AG20443 (cell line): Measurements from ENCODE around the gene DNAJC11.
"Not testable (repeated sequence)": the region's sequence is repeated elsewhere in the genome, so short reads cannot be mapped to it uniquely, and the experiment has no call there.

Experiments
- DNase-seq: peaks from one replicate; pipeline ENCODE4 v3.0.0; 2012; ENCODE audit warnings: low spot score, mixed read lengths

DNAJC11 gene

DNA sequence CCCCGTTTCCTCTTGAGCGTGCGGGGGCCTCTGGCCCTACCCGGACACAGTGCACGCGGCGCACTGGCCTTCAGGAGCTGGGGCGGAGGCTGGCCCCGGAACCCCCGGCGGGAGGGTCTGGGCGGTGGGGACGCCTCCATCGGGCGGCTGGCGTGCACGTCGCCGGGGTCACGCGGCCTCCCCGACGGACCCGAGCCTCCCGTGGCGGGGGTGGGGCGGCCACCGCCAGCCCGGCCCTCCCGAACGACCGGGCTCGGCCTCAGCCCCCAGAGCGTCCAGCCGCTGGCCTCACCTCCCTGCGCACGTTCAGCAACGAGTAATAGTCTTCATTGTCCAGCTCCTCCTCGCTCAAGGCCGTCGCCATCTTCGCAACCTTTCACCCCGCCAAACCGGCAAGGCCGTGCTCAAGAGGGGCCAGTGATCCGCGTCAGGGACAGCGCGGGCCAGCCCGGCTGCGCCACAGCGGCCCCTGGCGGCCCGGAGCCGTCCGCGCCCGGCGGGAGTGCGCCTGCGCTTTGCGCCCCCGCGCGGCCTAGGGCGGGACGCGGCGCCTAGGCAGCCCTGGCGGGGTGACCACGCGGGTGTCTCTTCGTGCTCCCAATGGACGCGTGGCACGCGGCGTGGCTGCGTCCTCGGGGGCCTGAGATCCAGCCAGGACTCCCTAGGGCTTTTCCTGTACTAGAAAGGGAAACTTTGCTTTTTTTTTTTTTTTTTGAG lies at the start of gene DNAJC11:
Gene DNAJC11, minus strand, starts transcription at position 380 of the 717 bp plus-strand sequence. Its CDS starts 16 bp downstream, at position 364.
- peak; percentile 100 for DNase-seq

DNA sequence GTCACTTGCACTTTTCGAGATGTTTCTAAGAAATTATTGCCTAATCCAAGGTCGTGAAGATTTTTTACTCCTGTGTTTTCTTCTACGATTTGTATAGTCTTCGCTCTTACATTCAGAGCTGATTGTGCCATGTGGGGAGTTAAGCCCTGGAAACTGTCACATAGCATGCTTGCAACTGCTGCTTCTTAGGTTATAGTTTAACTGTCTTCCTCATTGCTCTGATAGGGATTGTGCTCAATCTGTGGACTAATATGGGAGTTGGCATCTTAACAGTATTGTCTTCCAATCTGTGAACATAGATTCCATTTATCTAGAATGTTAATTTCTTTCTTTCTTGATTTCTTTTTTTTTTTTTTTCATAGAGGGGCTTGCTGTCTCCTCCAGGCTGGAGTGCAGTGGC lies 48.9 kb upstream of the DNAJC11 start:
- no peak for DNase-seq

DNA sequence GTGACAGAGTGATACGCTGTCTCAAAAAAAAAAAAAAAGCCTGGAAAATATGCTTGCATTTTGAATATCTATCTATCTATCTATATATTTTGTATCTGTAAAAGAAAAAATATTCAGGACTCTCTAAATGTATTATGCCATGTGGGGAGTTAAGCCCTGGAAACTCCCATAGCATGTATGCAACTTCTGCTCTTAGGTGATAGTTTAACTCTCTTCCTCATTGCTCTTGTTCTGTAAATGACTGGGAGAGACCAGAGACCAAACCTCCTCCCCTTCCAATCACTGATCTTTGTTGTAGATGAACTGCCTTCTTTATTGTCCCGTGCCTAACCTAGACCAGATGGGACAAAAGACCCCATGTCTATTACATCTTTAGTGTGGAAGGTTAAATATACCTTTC lies 46.1 kb upstream of the DNAJC11 start:
- no peak for DNase-seq

GRCh38 chr1:6745073-6745472 lies 43.5 kb upstream of the DNAJC11 start:
- DNase-seq: no peak

- DNase-seq: peak; percentile 92
These were observed 41.8 kb upstream of the DNAJC11 start for GRCh38 chr1:6743189-6744101.

DNA sequence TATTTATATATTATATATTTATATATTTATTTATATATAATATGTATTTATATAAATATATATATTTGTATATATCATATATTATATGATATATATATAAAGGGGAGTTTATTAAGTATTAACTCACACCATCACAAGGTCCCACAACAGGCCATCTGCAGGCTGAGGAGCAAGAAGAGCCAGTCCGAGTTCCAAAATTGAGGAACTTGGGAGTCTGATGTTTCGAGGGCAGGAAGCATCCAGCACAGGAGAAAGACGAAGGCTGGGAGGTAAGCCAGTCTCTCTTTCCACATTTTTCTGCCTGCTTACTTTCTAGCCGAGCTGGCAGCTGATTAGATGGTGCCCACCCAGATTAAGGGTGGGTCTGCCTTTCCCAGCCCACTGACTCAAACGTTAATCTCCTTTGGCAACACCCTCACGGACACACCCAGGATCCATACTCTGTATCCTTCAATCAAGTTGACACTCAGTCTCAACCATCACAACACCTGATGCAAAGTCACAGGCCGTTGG lies 41.1 kb upstream of the DNAJC11 start:
- not testable (repeated sequence) for DNase-seq

DNA sequence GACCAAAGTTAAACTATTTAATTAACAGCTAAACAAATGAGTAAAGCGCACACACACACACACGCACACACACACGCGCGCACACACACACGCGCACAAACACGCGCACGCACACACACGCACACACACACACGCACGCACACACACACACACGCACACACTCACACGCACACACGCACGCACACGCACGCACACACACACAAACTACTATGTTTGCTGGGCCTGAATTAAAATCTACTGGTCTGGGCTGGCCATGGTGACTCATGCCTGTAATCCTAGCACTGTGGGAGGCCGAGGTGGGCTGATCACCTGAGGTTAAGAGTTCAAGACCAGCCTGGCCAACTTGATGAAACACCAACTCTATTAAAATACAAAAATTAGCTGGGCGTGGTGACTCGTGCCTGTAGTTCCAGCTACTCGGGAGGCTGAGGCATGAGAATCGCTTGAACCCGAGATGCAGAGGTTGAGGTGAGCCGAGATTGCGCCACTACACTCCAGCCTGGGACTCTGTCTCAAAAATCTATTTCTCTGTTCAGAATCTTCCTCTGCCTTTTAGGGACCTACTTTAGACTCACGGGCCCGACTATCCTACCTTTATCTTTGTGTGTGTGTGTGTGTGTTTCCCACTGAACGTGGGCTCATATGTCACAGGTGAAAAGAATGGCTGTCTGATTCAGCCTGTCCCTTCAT lies 37.5 kb upstream of the DNAJC11 start:
- no peak for DNase-seq

DNA sequence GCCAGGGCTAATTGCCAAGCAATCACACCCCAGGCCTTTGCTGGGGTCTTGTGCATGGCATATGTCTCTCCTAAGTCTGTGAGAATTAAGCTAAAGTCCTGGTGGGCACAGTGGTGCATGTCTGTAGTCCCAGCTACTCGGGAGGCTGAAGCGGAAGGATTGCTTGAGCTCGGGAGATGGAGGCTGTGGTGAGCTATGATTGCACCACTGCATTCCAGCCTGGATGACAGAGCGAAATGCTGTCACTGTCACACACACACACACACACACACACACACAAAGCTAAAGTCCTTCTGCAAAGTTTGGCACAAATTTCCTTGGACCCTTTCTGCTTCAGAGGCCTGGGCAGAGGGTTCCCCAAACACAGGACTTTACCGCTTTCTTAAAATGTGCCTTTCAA lies 31.3 kb upstream of the DNAJC11 start:
- no peak for DNase-seq

- DNase-seq: no peak
These were observed 30.3 kb upstream of the DNAJC11 start for GRCh38 chr1:6731905-6732304.

DNA sequence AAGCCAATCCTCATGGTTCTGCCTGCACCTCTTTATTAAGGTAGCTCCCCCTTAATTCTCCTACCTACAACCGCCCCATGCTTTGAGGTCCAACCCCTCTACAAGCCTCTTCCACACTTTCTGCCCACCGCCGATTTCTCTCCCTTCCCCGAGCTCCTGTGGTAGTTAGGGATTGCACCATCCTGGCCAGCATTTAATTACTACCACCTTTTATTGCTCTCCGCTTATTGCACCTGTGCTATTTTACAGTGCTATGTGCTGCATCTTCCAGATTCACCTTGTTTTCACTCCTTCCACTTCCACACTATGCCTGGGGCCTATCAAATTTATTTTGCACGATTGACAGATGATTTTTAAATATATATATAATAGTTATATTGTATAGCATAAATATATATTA lies 29.3 kb upstream of the DNAJC11 start:
- DNase-seq: no peak

GRCh38 chr1:6730473-6730872 lies 28.9 kb upstream of the DNAJC11 start:
- DNase-seq: no peak

GRCh38 chr1:6727535-6727934 lies 25.9 kb upstream of the DNAJC11 start:
- DNase-seq: peak; percentile 75

DNA sequence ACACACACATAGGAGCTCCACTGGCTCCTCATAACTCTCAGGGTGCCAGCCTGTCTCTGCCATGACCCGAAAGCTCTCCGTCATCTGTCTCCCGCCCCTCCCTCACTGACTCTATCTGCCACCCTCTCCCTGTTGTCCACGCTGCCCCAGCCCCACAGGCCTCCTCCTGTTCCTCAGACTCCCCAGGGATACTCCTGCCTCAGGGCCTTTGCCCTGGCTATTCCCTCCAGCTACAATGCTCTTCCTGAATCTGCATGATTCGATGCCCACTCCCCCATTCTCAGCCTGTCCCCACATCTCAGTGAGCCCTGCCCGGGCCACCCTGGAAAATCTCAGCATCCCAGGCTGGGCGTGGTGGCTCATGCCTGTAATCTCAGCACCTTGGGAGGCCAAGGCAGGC lies 24.6 kb upstream of the DNAJC11 start:
- no peak for DNase-seq

DNA sequence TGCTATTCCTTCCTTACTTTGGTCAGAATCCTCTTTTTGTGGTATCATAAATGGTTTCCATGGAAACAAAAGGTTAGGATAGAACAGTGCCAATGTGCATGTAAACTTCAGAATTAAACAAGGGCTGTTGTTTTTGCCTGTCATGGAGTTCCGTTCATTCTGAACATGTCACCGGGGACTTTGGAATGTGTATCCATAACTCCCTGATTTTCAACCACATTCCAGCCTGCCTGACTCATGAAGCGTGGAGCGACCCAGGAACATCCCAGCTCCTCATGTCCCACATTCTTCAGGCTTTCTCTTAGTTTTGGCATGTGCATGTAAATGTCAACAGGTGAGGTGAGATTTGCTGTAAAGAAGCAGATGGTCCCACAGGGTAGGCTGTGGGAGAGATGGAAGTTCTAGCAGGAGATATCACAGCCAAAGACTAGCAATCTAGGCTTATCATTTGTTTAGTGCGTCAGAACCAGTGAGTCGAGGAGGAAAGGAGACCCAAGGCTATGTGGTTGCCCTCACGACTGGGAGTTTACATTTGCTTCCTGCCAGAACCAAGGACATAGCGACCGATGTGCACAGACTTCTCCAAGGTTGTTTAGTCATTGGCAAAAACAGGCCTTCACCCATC lies 23.0 kb upstream of the DNAJC11 start:
- peak; percentile 85 for DNase-seq

DNA sequence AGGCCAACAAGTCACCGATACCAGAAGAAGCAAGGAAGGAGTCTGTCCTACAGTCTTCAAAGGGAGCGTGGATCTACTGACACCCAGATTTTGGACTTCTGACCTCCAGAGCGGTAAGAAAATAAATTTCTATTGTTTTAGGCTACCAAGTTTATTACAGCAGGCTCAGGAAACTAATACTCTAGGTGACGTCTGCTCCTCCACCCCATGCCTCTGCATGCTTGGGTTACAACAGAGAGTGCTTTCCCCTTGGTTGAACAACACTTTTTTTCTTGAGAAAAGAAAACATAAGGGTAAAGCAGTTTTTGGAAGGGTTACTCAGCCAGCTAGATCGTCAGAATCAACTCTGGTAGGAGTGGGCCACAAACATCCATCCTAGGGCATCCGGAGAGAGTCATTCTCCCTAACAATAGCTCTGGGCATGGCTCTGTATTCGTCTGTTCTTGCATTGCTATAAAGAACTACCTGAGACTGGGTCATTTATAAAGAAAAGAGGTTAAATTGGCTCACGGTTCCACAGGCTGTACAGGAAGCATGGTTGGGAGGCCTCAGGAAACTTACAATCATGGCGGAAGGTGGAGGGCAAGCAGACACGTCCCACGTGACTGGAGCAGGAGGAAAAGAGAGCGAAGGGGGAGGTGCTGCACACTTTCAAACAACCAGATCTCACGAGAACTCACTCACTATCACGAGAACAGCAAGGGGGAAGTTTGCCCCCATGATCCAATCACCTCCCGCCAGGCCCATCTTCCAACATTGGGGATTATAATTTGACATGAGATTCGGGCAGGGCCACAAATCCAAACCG lies 22.2 kb upstream of the DNAJC11 start:
- no peak for DNase-seq

GRCh38 chr1:6711174-6711573 lies 9.6 kb upstream of the DNAJC11 start:
- DNase-seq: no peak

GRCh38 chr1:6704746-6705145 lies 3.1 kb upstream of the DNAJC11 start:
- no peak for DNase-seq

DNA sequence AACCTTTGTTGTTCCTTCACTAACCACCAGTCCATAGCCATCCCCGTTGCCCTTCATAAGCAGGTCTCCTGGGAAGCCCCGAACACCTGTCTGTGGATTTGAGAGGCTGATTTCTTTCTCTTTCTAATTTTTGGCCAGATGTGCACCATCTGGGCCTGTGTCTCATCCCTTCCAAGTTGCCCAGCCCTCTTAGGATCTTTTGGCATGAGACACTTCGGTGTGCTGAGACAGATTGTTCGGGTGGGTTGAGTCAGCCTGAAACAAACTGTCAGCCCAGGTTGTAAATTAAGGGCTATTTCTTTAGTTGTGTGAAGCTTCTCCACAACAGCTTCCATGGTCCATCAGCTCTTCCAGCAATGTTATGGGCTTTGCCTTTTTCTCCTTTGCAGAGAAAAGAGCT lies 1.4 kb upstream of the DNAJC11 start:
- DNase-seq: no peak

GRCh38 chr1:6700853-6701436 lies 671 bp downstream of the DNAJC11 start:
- DNase-seq: no peak

GRCh38 chr1:6699915-6700314 lies 1.7 kb downstream of the DNAJC11 start:
- not testable (repeated sequence) for DNase-seq

DNA sequence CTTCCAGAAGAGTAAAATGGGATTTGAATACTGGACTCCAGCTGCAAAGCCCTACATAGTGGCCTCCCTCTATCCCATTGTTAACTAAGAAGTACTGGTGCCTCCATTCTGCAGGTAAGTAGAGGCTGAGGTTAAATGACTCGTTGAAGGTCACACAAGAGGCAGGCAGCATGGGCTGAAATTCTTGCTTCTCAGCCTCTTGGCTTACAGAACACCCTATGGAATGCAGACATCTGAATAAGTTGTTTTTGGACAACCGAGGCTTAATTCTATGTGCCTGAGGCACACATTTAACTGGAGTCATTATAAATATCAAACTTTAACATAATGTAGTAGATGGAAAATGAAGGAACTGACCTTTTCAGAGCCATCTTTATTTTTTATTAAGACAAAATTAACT lies 5.7 kb downstream of the DNAJC11 start:
- no peak for DNase-seq
